GM10248 (cell line): ENCODE measurements around the gene LYRM1.
A peak's percentile ranks its signal among the peaks of the same experiment; 100 is the strongest.
"Not testable (repeated sequence)": the region's sequence is repeated elsewhere in the genome, so short reads cannot be mapped to it uniquely, and the experiment has no call there.

Source experiments
- CTCF ChIA-PET: fragments of 300-600 bp; sonication (Branson Sonifier 250); formaldehyde crosslinking; extraction: SDS; loops from one replicate; lab custom pipeline; 2021; ENCODE audit warnings: antibody characterized with exemption; lab: Yijun Ruan, JAX
- POLR2A ChIA-PET: fragments of 350-650 bp; sonication (Branson Sonifier 250); formaldehyde crosslinking; extraction: SDS; loops from one replicate; lab custom pipeline; 2020; ENCODE audit warnings: antibody characterized with exemption; lab: Yijun Ruan, JAX
- DNase-seq: peaks from one replicate; pipeline ENCODE4 v3.0.0; 2012; ENCODE audit errors: extremely low spot score
- CTCF ChIP-seq: IDR thresholded peaks from 2 replicates; pipeline ENCODE4 v1.5.1; 2012; ENCODE audit warnings: mild to moderate bottlenecking, low read depth; ENCODE audit errors: extremely low read depth, missing control alignments, control extremely low read depth

The LYRM1 gene

GRCh38 chr16:20920799-20921198 is 20.2 kb downstream of the LYRM1 start:
- ChIA-PET POLR2A (no interaction called here), CTCF (interaction anchor here (1.0 to 1.8 kb wide), 5 partner anchors 8 to 70 kb away, joined by 3 to 6 read pairs (median 3); no protein-coding TSS in a partner anchor)
- no peak for TF ChIP-seq CTCF
- DNase-seq = no peak

- TF ChIP-seq CTCF = no peak
- CTCF ChIA-PET = interaction anchor here (1.4 kb wide), 1 partner anchor 27 kb away, joined by 3 read pairs; no protein-coding TSS in a partner anchor
- POLR2A ChIA-PET = no interaction called here
- no peak for DNase-seq
Measured at GRCh38 chr16:20923876-20924275, 23.3 kb downstream of the LYRM1 start.

- CTCF ChIA-PET = no interaction called here
- POLR2A ChIA-PET = no interaction called here
- no peak for DNase-seq
- TF ChIP-seq CTCF = no peak
Measured at GRCh38 chr16:20925751-20926150, 25.2 kb downstream of the LYRM1 start.

GRCh38 chr16:20928774-20929411 is 28.3 kb downstream of the LYRM1 start:
- ChIA-PET CTCF (interaction anchor here (1.0 kb wide), 1 partner anchor 9 kb away, joined by 4 read pairs; no protein-coding TSS in a partner anchor), POLR2A (interaction anchor here (0.6 kb wide), 1 partner anchor 15 kb away, joined by 15 read pairs; no protein-coding TSS in a partner anchor)
- TF ChIP-seq CTCF = no peak

GRCh38 chr16:20929676-20930364 is 29.2 kb downstream of the LYRM1 start:
- POLR2A ChIA-PET = not testable (repeated sequence)

More at GRCh38 chr16:20928774-20929411, 28.3 kb downstream of the LYRM1 start:
- DNase-seq = peak; percentile 29

GRCh38 chr16:20930365-20930690 is 29.8 kb downstream of the LYRM1 start:
- ChIA-PET CTCF (interaction anchor here (0.6 to 1.0 kb wide), 3 partner anchors 11 to 1091 kb away, joined by 3 to 4 read pairs (median 3); no protein-coding TSS in a partner anchor), POLR2A (no interaction called here)
- no peak for DNase-seq
- TF ChIP-seq CTCF = no peak

More at GRCh38 chr16:20929676-20930364, 29.2 kb downstream of the LYRM1 start:
- DNase-seq = not testable (repeated sequence)
- CTCF ChIA-PET = interaction anchor here (0.6 to 1.0 kb wide), 3 partner anchors 10 to 1091 kb away, joined by 3 to 4 read pairs (median 3); no protein-coding TSS in a partner anchor
